GM18505 (cell line): ENCODE measurements around the gene TNFRSF25.

Experiments used
- ATAC-seq: cut with Tn5 transposase; IDR thresholded peaks from one replicate; pipeline ENCODE4 v1.9.1; 2021; ENCODE audit not compliant: unreplicated experiment
- POLR2A ChIP-seq: IDR thresholded peaks from 4 replicates; pipeline ENCODE4 v1.6.1; 2011; ENCODE audit warnings: borderline replicate concordance; ENCODE audit not compliant: insufficient read depth, insufficient read length; ENCODE audit errors: extremely low read depth

The TNFRSF25 gene

GRCh38 chr1:6506210-6507036, 40.5 kb upstream of the TNFRSF25 start:
- no peak for TF ChIP-seq POLR2A
- no peak for ATAC-seq

- ATAC-seq = no peak
- no peak for TF ChIP-seq POLR2A
Observed at GRCh38 chr1:6505367-6506209, 39.6 kb upstream of the TNFRSF25 start.

- no peak for TF ChIP-seq POLR2A
Observed at GRCh38 chr1:6504887-6505286, 38.9 kb upstream of the TNFRSF25 start.

GRCh38 chr1:6503884-6504602, 38.1 kb upstream of the TNFRSF25 start:
- no peak for ATAC-seq
- TF ChIP-seq POLR2A = no peak

More at GRCh38 chr1:6504887-6505286, 38.9 kb upstream of the TNFRSF25 start:
- no peak for ATAC-seq

GRCh38 chr1:6502000-6502891, 36.3 kb upstream of the TNFRSF25 start:
- no peak for TF ChIP-seq POLR2A
- ATAC-seq = no peak

- TF ChIP-seq POLR2A = no peak
- no peak for ATAC-seq
Observed at GRCh38 chr1:6501279-6501813, 35.4 kb upstream of the TNFRSF25 start.

- no peak for ATAC-seq
- TF ChIP-seq POLR2A = no peak
Observed at GRCh38 chr1:6500544-6501278, 34.7 kb upstream of the TNFRSF25 start.

- no peak for TF ChIP-seq POLR2A
- no peak for ATAC-seq
Observed at GRCh38 chr1:6499296-6499695, 33.3 kb upstream of the TNFRSF25 start.

- ATAC-seq = no peak
- no peak for TF ChIP-seq POLR2A
Observed at GRCh38 chr1:6498576-6499111, 32.7 kb upstream of the TNFRSF25 start.

- no peak for ATAC-seq
- no peak for TF ChIP-seq POLR2A
Observed at GRCh38 chr1:6497867-6498575, 32.0 kb upstream of the TNFRSF25 start.
